Activated CD8-positive, alpha-beta T cell treated with anti-CD3 and anti-CD28 coated beads for 36 hours (primary cell): ENCODE data around the gene SHC4. TPM values are rescaled to one million over a fixed set of nuclear protein-coding genes. Genes with fewer than 3 reads are reported as not detected.
A peak's percentile ranks its signal among the peaks of the same experiment; 100 is the strongest.

ENCODE experiments used
- ATAC-seq: fragments of 200-7000 bp; cut with Tn5 transposase; one replicate; pipeline ENCODE4 v1.10.0; 2021; ENCODE audit warnings: mild to moderate bottlenecking, moderate library complexity
- CTCF ChIA-PET: fragments of 350-600 bp; sonication (Branson Sonifier 250); formaldehyde crosslinking; loops from one replicate; lab custom pipeline; 2021; ENCODE audit warnings: antibody characterized with exemption; lab: Charles Lee
- POLR2A ChIA-PET: fragments of 350-600 bp; sonication (Branson Sonifier 250); formaldehyde crosslinking; loops from one replicate; lab custom pipeline; 2021; ENCODE audit warnings: antibody characterized with exemption; lab: Charles Lee
- DNase-seq: peaks from one replicate; pipeline ENCODE4 v3.0.0-alpha.2; 2020
- H3K27ac Mint-ChIP-seq: one replicate; pipeline ENCODE4 v1.8.0; 2021; ENCODE audit warnings: mild to moderate bottlenecking, mixed read lengths
- H3K27me3 Mint-ChIP-seq: one replicate; pipeline ENCODE4 v1.8.0; 2021; ENCODE audit warnings: mixed read lengths
- H3K36me3 Mint-ChIP-seq: one replicate; pipeline ENCODE4 v1.8.0; 2021; ENCODE audit warnings: low read depth, mixed read lengths
- H3K4me1 Mint-ChIP-seq: one replicate; pipeline ENCODE4 v1.8.0; 2021; ENCODE audit warnings: low read depth, mixed read lengths
- H3K4me3 Mint-ChIP-seq: one replicate; pipeline ENCODE4 v1.8.0; 2021; ENCODE audit warnings: mild to moderate bottlenecking, moderate library complexity, mixed read lengths
- H3K9me3 Mint-ChIP-seq: one replicate; pipeline ENCODE4 v1.8.0; 2021; ENCODE audit warnings: mixed read lengths
- intact Hi-C: fragments of 100-400 bp; cut with micrococcal nuclease; formaldehyde crosslinking; loops from one replicate; pipeline ENCODE4 v1.10.0; 2022
- total RNA-seq, 2 experiments: library from RNA; stranded (reverse); gene quantifications; one replicate each; pipeline ENCODE4 v1.2.3, GENCODE V29; 2021
- TF ChIP-seq, protein P1 (sequence below): fragments of 200-600 bp; IDR thresholded peaks from one replicate; pipeline ENCODE4 v1.8.0; 2022; ENCODE audit warnings: antibody characterized with exemption, mild to moderate bottlenecking

The SHC4 gene
- total RNA-seq, 2 experiments from 2014 or later, result 2.5 TPM

DNA sequence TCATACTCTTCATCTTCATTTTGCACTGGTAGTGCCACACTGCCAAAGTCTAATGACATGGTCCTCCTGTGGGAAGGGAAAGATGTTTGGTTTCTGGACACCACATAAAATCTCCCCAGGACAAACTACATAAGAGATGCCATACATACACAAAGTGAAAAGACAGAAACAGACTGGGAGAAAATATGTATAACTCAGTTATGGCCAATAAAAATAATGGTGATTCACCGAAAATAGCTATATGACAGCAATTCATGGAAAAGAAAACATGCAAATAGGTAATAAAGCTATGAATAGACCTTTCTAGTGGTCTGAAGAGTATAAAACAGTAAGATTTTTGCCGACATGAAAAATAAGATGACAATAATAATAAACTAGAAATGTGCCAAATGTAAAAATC lies 158.1 kb downstream of the SHC4 start:
- no peaks in the 10 kb centered on the region for H3K9me3 Mint-ChIP-seq
- ATAC-seq (no peak), DNase-seq (no peak)
- intact Hi-C loops, result no loop called here
- H3K27me3 Mint-ChIP-seq, result no peaks in the 10 kb centered on the region
- H3K4me1 Mint-ChIP-seq, result peaks cover 31% of the 10 kb centered on the region
- POLR2A ChIA-PET, result interaction anchor here (1.0 to 1.5 kb wide), 2 partner anchors 155 to 339 kb away, joined by 3 read pairs; no protein-coding TSS in a partner anchor
- CTCF ChIA-PET, result no interaction called here
- no peak overlapping the region for H3K27ac Mint-ChIP-seq
- H3K4me3 Mint-ChIP-seq, result no peak overlapping the region
- TF ChIP-seq, protein P1, sequence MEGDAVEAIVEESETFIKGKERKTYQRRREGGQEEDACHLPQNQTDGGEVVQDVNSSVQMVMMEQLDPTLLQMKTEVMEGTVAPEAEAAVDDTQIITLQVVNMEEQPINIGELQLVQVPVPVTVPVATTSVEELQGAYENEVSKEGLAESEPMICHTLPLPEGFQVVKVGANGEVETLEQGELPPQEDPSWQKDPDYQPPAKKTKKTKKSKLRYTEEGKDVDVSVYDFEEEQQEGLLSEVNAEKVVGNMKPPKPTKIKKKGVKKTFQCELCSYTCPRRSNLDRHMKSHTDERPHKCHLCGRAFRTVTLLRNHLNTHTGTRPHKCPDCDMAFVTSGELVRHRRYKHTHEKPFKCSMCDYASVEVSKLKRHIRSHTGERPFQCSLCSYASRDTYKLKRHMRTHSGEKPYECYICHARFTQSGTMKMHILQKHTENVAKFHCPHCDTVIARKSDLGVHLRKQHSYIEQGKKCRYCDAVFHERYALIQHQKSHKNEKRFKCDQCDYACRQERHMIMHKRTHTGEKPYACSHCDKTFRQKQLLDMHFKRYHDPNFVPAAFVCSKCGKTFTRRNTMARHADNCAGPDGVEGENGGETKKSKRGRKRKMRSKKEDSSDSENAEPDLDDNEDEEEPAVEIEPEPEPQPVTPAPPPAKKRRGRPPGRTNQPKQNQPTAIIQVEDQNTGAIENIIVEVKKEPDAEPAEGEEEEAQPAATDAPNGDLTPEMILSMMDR, result no peak
- H3K36me3 Mint-ChIP-seq, result peaks cover 39% of the 10 kb centered on the region

DNA sequence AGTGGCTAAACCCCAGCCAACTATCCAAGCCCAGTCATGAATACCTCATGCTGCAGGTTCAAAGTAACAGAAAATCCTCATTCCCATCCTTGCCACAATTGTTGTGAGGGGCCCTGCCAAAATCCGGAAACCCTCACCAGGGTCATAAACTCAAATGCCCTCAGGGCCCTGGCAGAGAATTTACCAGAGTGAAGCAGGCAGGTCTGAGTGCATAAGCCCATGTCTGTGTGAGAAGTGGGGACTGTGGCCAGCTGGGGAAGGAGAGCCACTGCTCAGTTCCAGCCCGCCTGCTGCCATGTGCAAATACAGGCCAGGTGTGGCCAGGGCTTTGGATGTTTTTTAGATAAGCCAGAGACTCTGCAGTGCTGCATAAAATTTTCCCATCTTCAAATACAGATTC lies 159.8 kb downstream of the SHC4 start:
- no peak for DNase-seq
- TF ChIP-seq, protein P1, result no peak
- H3K4me3 Mint-ChIP-seq, result no peak overlapping the region
- H3K9me3 Mint-ChIP-seq, result no peaks in the 10 kb centered on the region
- no peak overlapping the region for H3K27ac Mint-ChIP-seq
- peaks cover 18% of the 10 kb centered on the region for H3K4me1 Mint-ChIP-seq
- ChIA-PET POLR2A (no interaction called here), CTCF (no interaction called here)
- intact Hi-C loops, result no loop called here
- H3K36me3 Mint-ChIP-seq, result peaks cover 28% of the 10 kb centered on the region
- no peaks in the 10 kb centered on the region for H3K27me3 Mint-ChIP-seq
- no peak for ATAC-seq

DNA sequence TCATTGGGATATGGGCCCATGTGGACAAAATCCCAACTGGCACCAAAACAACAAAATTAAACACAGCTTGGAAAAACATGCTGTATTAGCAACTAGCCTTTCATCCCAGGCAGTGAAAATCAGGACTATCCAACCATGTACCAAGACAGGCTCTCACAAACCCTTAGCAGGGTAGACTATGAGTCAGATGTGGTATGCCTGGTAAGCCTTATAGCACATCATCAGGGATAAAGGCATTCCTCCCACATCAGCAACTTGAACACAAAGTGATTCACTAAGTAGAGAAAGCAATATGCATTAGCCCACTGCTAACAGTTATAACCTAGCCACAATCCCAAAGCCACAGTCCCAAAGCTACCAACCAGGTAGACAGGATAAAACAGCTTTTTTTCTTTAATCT lies 160.9 kb downstream of the SHC4 start:
- H3K4me1 Mint-ChIP-seq, result peaks cover 20% of the 10 kb centered on the region
- no peaks in the 10 kb centered on the region for H3K27me3 Mint-ChIP-seq
- ChIA-PET POLR2A (interaction anchor here (0.7 kb wide), 1 partner anchor 803 kb away, joined by 3 read pairs; no protein-coding TSS in a partner anchor), CTCF (interaction anchor here (1.1 to 2.8 kb wide), 2 partner anchors 7 to 172 kb away, joined by 3 to 13 read pairs; partner anchors contain the start of gene CEP152)
- no peak overlapping the region for H3K27ac Mint-ChIP-seq
- peaks cover 33% of the 10 kb centered on the region for H3K36me3 Mint-ChIP-seq
- DNase-seq (no peak), ATAC-seq (peak; percentile 56)
- intact Hi-C loops, result no loop called here
- TF ChIP-seq, protein P1, result no peak
- H3K9me3 Mint-ChIP-seq, result no peaks in the 10 kb centered on the region
- no peak overlapping the region for H3K4me3 Mint-ChIP-seq

DNA sequence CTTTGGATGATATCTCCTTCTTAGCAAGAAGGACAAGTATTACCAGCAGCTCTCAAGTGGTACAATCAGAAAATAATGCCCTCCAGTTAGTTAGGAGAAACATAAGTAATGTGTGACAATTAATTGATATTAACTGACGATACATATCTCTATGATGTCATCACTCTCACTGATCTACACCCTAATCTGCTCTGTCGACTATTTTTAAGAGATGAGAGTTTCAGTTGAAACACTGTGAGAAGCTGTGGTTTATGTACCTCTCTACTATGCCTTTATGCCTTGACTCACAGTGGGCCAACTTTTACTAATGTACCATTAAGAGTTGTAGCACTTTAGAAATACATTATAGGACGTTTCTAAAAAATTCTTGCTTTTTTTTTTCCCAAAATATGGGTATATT lies 161.5 kb downstream of the SHC4 start:
- no peak for DNase-seq
- CTCF ChIA-PET, result interaction anchor here (1.5 to 2.8 kb wide), 2 partner anchors 8 to 174 kb away, joined by 6 to 13 read pairs; partner anchors contain the start of gene CEP152
- intact Hi-C loops, result no loop called here
- Mint-ChIP-seq H3K9me3 (no peaks in the 10 kb centered on the region), H3K27ac (no peak overlapping the region), H3K4me1 (peaks cover 25% of the 10 kb centered on the region), H3K27me3 (no peaks in the 10 kb centered on the region), H3K4me3 (no peak overlapping the region), H3K36me3 (peaks cover 37% of the 10 kb centered on the region)
- ATAC-seq, result no peak
- POLR2A ChIA-PET, result no interaction called here
- TF ChIP-seq, protein P1, result no peak

DNA sequence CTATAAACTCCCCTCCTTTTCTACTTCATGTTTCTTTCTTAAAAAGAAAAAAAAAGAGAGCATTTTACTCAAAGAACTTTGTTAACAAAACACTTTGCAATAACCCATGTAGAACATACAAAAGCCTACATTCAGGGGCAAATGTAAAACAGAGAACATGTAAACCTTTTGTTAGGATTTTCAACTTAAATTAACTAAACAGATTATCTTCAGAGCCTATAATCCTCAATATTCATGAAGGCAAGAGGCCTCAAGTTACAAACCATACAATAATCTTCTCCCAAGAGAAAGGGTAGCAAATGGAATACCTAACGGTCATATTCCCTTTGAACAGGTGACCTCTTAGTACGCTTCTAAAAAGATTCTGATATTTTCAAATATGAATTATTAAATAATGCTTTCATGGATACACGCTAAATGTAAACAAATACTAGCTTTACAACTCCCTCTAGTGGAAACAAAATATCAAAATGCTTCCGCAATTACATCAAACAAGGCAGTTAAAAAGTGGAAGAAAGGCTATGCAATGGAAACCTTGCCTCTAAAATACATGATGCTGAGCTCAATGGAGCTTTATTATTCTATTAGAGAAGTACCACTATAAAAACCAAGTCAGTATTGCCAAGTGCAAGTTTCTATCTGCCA lies 162.8 kb downstream of the SHC4 start:
- DNase-seq (no peak), ATAC-seq (no peak)
- Mint-ChIP-seq H3K36me3 (peaks cover 39% of the 10 kb centered on the region), H3K4me3 (no peak overlapping the region), H3K27me3 (no peaks in the 10 kb centered on the region), H3K9me3 (no peaks in the 10 kb centered on the region), H3K4me1 (peaks cover 20% of the 10 kb centered on the region), H3K27ac (no peak overlapping the region)
- intact Hi-C loops, result no loop called here
- CTCF ChIA-PET, result interaction anchor here (1.0 to 2.8 kb wide), 3 partner anchors 9 to 175 kb away, joined by 3 to 13 read pairs (median 6); partner anchors contain the start of gene CEP152
- TF ChIP-seq, protein P1, result peak; percentile 47
- POLR2A ChIA-PET, result interaction anchor here (1.5 kb wide), 1 partner anchor 10 kb away, joined by 4 read pairs; the partner anchor contains the start of gene CEP152
